HG02642 (cell line): ENCODE results near the gene KIAA1755.

Experiments
- ATAC-seq: cut with Tn5 transposase; IDR thresholded peaks from one replicate; pipeline ENCODE4 v1.9.1; 2021; ENCODE audit warnings: mild to moderate bottlenecking; ENCODE audit not compliant: unreplicated experiment, poor library complexity

Gene KIAA1755

GRCh38 chr20:38245753-38246152, 14.8 kb downstream of the KIAA1755 start:
- no peak for ATAC-seq

- ATAC-seq: no peak
Observed at GRCh38 chr20:38243709-38244020, 16.9 kb downstream of the KIAA1755 start.

- no peak for ATAC-seq
Observed at GRCh38 chr20:38242848-38243708, 17.5 kb downstream of the KIAA1755 start.

- no peak for ATAC-seq
Observed at GRCh38 chr20:38241201-38241600, 19.3 kb downstream of the KIAA1755 start.

GRCh38 chr20:38239441-38239840, 21.1 kb downstream of the KIAA1755 start:
- ATAC-seq: no peak

- ATAC-seq: no peak
Observed at GRCh38 chr20:38238829-38239228, 21.7 kb downstream of the KIAA1755 start.

- no peak for ATAC-seq
Observed at GRCh38 chr20:38237381-38237780, 23.2 kb downstream of the KIAA1755 start.

- no peak for ATAC-seq
Observed at GRCh38 chr20:38231531-38232121, 28.9 kb downstream of the KIAA1755 start.

GRCh38 chr20:38230957-38231526, 29.5 kb downstream of the KIAA1755 start:
- no peak for ATAC-seq

GRCh38 chr20:38230253-38230551, 30.3 kb downstream of the KIAA1755 start:
- ATAC-seq: no peak

GRCh38 chr20:38229376-38230252, 30.9 kb downstream of the KIAA1755 start:
- ATAC-seq: no peak

GRCh38 chr20:38228436-38228835, 32.1 kb downstream of the KIAA1755 start:
- no peak for ATAC-seq

GRCh38 chr20:38227420-38228360, 32.8 kb downstream of the KIAA1755 start:
- ATAC-seq: no peak

GRCh38 chr20:38226553-38226952, 34.0 kb downstream of the KIAA1755 start:
- ATAC-seq: no peak

- ATAC-seq: no peak
Observed at GRCh38 chr20:38225900-38226263, 34.7 kb downstream of the KIAA1755 start.

GRCh38 chr20:38225240-38225899, 35.2 kb downstream of the KIAA1755 start:
- ATAC-seq: no peak

- ATAC-seq: no peak
Observed at GRCh38 chr20:38224531-38224930, 36.0 kb downstream of the KIAA1755 start.

GRCh38 chr20:38223743-38224100, 36.8 kb downstream of the KIAA1755 start:
- no peak for ATAC-seq

- ATAC-seq: no peak
Observed at GRCh38 chr20:38222923-38223742, 37.4 kb downstream of the KIAA1755 start.
